NCI-H1930 (cell line): ENCODE results near the gene PEX5.
"Not testable (repeated sequence)": the region's sequence is repeated elsewhere in the genome, so short reads cannot be mapped to it uniquely, and the experiment has no call there.

Experiments used
- DNase-seq, 2 experiments: peaks; one replicate each; lab custom pipeline; 2025; lab: John Stamatoyannopoulos, UW

Gene PEX5

GRCh38 chr12:7217475-7218069 lies 28.1 kb downstream of the PEX5 start:
- no peak for DNase-seq

- peak; percentile 52 to 82 for DNase-seq
These were observed 30.2 kb downstream of the PEX5 start for GRCh38 chr12:7219599-7220243.

GRCh38 chr12:7221486-7221885 lies 32.0 kb downstream of the PEX5 start:
- no peak for DNase-seq

- no peak for DNase-seq
These were observed 40.3 kb downstream of the PEX5 start for GRCh38 chr12:7229741-7230140.

GRCh38 chr12:7241404-7242005 lies 52.0 kb downstream of the PEX5 start:
- DNase-seq: no peak

- no peak for DNase-seq
These were observed 53.0 kb downstream of the PEX5 start for GRCh38 chr12:7242176-7243101.

- not testable (repeated sequence) for DNase-seq
These were observed 62.0 kb downstream of the PEX5 start for GRCh38 chr12:7251328-7251996.

- no peak for DNase-seq
These were observed 69.6 kb downstream of the PEX5 start for GRCh38 chr12:7259060-7259459.
